HepG2 (cell line): ENCODE results near the gene LZTS2. TPM values are rescaled to one million over a fixed set of nuclear protein-coding genes. Genes with fewer than 3 reads are reported as not detected.

Experiments
- ARNT2 ChIP-seq: sonication (generic); formaldehyde crosslinking; IDR thresholded peaks from 2 replicates; pipeline ENCODE4 v1.8.0; 2022; ENCODE audit warnings: mild to moderate bottlenecking, low read depth, missing genetic modification reagents, moderate library complexity
- CBX1 ChIP-seq: IDR thresholded peaks from one replicate; pipeline ENCODE4 v1.6.1; 2016; ENCODE audit warnings: antibody characterized with exemption, low read depth
- CCDC6 ChIP-seq: sonication (generic); formaldehyde crosslinking; IDR thresholded peaks from 2 replicates; pipeline ENCODE4 v1.8.1; 2022; ENCODE audit warnings: mild to moderate bottlenecking, missing genetic modification reagents, moderate library complexity
- ETV5 ChIP-seq: IDR thresholded peaks from 2 replicates; pipeline ENCODE4 v1.6.1; 2018; ENCODE audit warnings: missing biosample characterization, missing genetic modification reagents, inconsistent platforms, borderline replicate concordance
- GATA4 ChIP-seq: sonication (generic); IDR thresholded peaks from 2 replicates; pipeline ENCODE4 v1.6.1; 2016; ENCODE audit warnings: antibody characterized with exemption, low read depth, borderline replicate concordance
- HDAC2 ChIP-seq: sonication (generic); formaldehyde crosslinking; IDR thresholded peaks from 2 replicates; pipeline ENCODE4 v1.4.0; 2020; ENCODE audit warnings: missing genetic modification reagents
- RARG ChIP-seq: sonication (generic); formaldehyde crosslinking; IDR thresholded peaks from 2 replicates; pipeline ENCODE4 v1.4.0; 2020; ENCODE audit warnings: low read depth, mild to moderate bottlenecking, missing genetic modification reagents
- RFX5 ChIP-seq: IDR thresholded peaks from 2 replicates; pipeline ENCODE4 v1.6.1; 2011; ENCODE audit warnings: low read depth, low read length, improper control_type of control experiment
- SALL1 ChIP-seq: sonication (generic); formaldehyde crosslinking; IDR thresholded peaks from 2 replicates; pipeline ENCODE4 v1.8.0; 2022; ENCODE audit warnings: mild to moderate bottlenecking, missing genetic modification reagents
- SATB2 ChIP-seq: sonication (generic); formaldehyde crosslinking; IDR thresholded peaks from 2 replicates; pipeline ENCODE4 v1.5.0; 2020; ENCODE audit warnings: missing genetic modification reagents
- SOX5 ChIP-seq: IDR thresholded peaks from 2 replicates; pipeline ENCODE4 v1.6.1; 2016; ENCODE audit warnings: borderline replicate concordance
- SP5 ChIP-seq: IDR thresholded peaks from 2 replicates; pipeline ENCODE4 v1.6.1; 2016; ENCODE audit warnings: low read depth, borderline replicate concordance
- SUZ12 ChIP-seq: fragments of 150-350 bp; IDR thresholded peaks from 2 replicates; pipeline ENCODE4 v1.6.1; 2014; ENCODE audit warnings: low read depth, low read length
- TBX3 ChIP-seq: fragments of 450-650 bp; IDR thresholded peaks from 2 replicates; pipeline ENCODE4 v1.6.1; 2017; ENCODE audit warnings: antibody characterized with exemption, mild to moderate bottlenecking, inconsistent platforms, borderline replicate concordance
- ZNF251 ChIP-seq: sonication (generic); formaldehyde crosslinking; IDR thresholded peaks from 2 replicates; pipeline ENCODE4 v1.9.0; 2021; ENCODE audit warnings: mild to moderate bottlenecking, missing genetic modification reagents
- ZNF383 ChIP-seq: sonication (generic); formaldehyde crosslinking; IDR thresholded peaks from 2 replicates; pipeline ENCODE4 v1.4.0; 2020; ENCODE audit warnings: missing genetic modification reagents, mild to moderate bottlenecking, borderline replicate concordance
- ZNF446 ChIP-seq: sonication (generic); formaldehyde crosslinking; IDR thresholded peaks from 2 replicates; pipeline ENCODE4 v1.5.0; 2020; ENCODE audit warnings: mild to moderate bottlenecking, missing genetic modification reagents
- ZNF451 ChIP-seq: sonication (generic); formaldehyde crosslinking; IDR thresholded peaks from 2 replicates; pipeline ENCODE4 v1.5.0; 2020; ENCODE audit warnings: mild to moderate bottlenecking, missing genetic modification reagents
- ZNF567 ChIP-seq: sonication (generic); formaldehyde crosslinking; IDR thresholded peaks from 2 replicates; pipeline ENCODE4 v1.8.1; 2023; ENCODE audit warnings: mild to moderate bottlenecking, missing genetic modification reagents, borderline replicate concordance
- ZNF761 ChIP-seq: sonication (generic); formaldehyde crosslinking; conservative IDR thresholded peaks from 2 replicates; pipeline ENCODE4 v1.4.0; 2020; ENCODE audit warnings: mild to moderate bottlenecking, missing genetic modification reagents
- ZSCAN31 ChIP-seq: sonication (generic); formaldehyde crosslinking; IDR thresholded peaks from 2 replicates; pipeline ENCODE4 v1.5.0; 2020; ENCODE audit warnings: low read depth, mild to moderate bottlenecking, missing genetic modification reagents
- polyA plus RNA-seq, 8 experiments: library from polyadenylated mRNA; depleted of rRNA in 3 of 8; stranded (reverse) in 7 of 8; unstranded in 1 of 8; fragments of >200 nt; fragmentation: Illumina TruSeq in 4 of 8; extraction: Trizol in 4 of 8; gene quantifications; 2 replicates each; pipeline versions ENCODE4 v1.2.1 to v1.2.3, GENCODE V29; 2011 to 2016; ENCODE audit warnings: low read depth in 4 of 8, missing spikeins in 1 of 8, mixed read lengths in 1 of 8; ENCODE audit not compliant: insufficient read depth in 1 of 8
- total RNA-seq, 5 experiments: library from RNA; depleted of rRNA; stranded (reverse); fragments of >200 nt; fragmentation: Illumina TruSeq; extraction: Trizol; gene quantifications; 2 replicates each; pipeline ENCODE4 v1.2.3, GENCODE V29; 2016; ENCODE audit warnings: low read depth in 1 of 5
- TF ChIP-seq, protein P1 (sequence below): IDR thresholded peaks from 2 replicates; pipeline ENCODE4 v1.6.1; 2012; ENCODE audit warnings: inconsistent platforms
- TF ChIP-seq, protein P2 (sequence below): sonication (generic); formaldehyde crosslinking; IDR thresholded peaks from 2 replicates; pipeline ENCODE4 v1.8.0; 2022; ENCODE audit warnings: mild to moderate bottlenecking, missing genetic modification reagents
- TF ChIP-seq, protein P3 (sequence below): fragments of 450-650 bp; IDR thresholded peaks from 2 replicates; pipeline ENCODE4 v1.6.1; 2017; ENCODE audit warnings: mild to moderate bottlenecking
- TF ChIP-seq, protein P4 (sequence below): sonication (generic); formaldehyde crosslinking; IDR thresholded peaks from 2 replicates; pipeline ENCODE4 v1.4.0; 2020; ENCODE audit warnings: missing genetic modification reagents

Gene LZTS2
- total and polyA plus RNA-seq, 2 of the 13 experiments (the other 11 are each of a cell fraction or from before 2014, with no cell fraction given): 43.6 to 65.6 TPM

DNA sequence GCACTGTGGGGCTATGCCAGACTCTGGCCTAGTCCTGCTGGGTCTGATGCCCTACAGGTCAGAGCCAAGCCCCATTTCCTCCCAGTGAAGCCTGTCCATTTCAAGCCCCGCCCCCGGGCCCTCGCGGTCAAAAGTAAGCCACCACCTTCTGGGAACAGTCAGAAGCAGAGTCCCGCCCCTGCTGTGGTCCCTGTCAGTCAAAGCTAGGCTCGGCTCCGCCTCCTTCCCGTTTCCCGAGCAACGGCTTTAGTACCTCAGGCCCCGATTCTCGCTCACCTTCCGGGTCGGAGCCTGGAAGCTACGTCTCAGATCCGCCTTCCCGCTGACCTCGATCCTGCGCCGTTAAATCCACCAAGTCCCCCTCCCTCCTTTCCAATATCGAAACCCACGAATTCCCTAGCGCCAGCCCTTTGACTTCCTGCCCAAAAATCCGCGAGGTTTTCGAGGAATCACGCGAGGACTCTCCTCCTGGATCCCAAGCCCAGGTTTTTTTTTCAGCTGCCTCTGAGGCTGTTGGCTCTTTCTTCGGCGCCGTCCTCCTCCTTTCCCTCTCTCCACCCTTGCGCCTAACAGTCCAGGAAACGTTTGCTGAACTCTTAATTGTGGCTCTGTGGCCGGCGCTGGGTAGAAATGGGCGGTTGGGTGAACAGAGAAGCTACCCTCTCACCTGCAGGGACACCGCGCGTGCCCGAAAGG is 43.2 kb downstream of the LZTS2 start (continued):
- TF ChIP-seq ETV5 (CRISPR knock-in tag) (peak; percentile 22; the same call in 1 of the 2 replicates), GATA4 (peak; percentile 45; the same call in 1 of the 2 replicates), RARG (CRISPR knock-in tag) (no peak), SOX5 (CRISPR knock-in tag) (0 out of 2 replicates have a peak, but pooled peaks have one; percentile 24), ZNF567 (CRISPR knock-in tag) (no peak), ZNF761 (CRISPR knock-in tag) (peak; percentile 20; the same call in 1 of the 2 replicates), RFX5 (no peak), ZNF446 (CRISPR knock-in tag) (no peak), SP5 (CRISPR knock-in tag) (peak; percentile 94), SATB2 (CRISPR knock-in tag) (no peak), ZNF251 (CRISPR knock-in tag) (no peak), SALL1 (CRISPR knock-in tag) (peak; percentile 33; the same call in 1 of the 2 replicates), SUZ12 (no peak), ZNF451 (no peak), CCDC6 (CRISPR knock-in tag) (0 out of 2 replicates have a peak, but pooled peaks have one; percentile 41), CBX1 (no peak), ZNF383 (no peak), TBX3 (no peak), HDAC2 (CRISPR knock-in tag) (0 out of 2 replicates have a peak, but pooled peaks have one; percentile 23), ZSCAN31 (CRISPR knock-in tag) (no peak), ARNT2 (CRISPR knock-in tag) (no peak)
- TF ChIP-seq, protein P1, sequence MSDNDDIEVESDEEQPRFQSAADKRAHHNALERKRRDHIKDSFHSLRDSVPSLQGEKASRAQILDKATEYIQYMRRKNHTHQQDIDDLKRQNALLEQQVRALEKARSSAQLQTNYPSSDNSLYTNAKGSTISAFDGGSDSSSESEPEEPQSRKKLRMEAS: peak; percentile 47; the same call in 1 of the 2 replicates
- TF ChIP-seq, protein P2, sequence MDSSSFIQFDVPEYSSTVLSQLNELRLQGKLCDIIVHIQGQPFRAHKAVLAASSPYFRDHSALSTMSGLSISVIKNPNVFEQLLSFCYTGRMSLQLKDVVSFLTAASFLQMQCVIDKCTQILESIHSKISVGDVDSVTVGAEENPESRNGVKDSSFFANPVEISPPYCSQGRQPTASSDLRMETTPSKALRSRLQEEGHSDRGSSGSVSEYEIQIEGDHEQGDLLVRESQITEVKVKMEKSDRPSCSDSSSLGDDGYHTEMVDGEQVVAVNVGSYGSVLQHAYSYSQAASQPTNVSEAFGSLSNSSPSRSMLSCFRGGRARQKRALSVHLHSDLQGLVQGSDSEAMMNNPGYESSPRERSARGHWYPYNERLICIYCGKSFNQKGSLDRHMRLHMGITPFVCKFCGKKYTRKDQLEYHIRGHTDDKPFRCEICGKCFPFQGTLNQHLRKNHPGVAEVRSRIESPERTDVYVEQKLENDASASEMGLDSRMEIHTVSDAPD (CRISPR knock-in tag): no peak
- TF ChIP-seq, protein P3, sequence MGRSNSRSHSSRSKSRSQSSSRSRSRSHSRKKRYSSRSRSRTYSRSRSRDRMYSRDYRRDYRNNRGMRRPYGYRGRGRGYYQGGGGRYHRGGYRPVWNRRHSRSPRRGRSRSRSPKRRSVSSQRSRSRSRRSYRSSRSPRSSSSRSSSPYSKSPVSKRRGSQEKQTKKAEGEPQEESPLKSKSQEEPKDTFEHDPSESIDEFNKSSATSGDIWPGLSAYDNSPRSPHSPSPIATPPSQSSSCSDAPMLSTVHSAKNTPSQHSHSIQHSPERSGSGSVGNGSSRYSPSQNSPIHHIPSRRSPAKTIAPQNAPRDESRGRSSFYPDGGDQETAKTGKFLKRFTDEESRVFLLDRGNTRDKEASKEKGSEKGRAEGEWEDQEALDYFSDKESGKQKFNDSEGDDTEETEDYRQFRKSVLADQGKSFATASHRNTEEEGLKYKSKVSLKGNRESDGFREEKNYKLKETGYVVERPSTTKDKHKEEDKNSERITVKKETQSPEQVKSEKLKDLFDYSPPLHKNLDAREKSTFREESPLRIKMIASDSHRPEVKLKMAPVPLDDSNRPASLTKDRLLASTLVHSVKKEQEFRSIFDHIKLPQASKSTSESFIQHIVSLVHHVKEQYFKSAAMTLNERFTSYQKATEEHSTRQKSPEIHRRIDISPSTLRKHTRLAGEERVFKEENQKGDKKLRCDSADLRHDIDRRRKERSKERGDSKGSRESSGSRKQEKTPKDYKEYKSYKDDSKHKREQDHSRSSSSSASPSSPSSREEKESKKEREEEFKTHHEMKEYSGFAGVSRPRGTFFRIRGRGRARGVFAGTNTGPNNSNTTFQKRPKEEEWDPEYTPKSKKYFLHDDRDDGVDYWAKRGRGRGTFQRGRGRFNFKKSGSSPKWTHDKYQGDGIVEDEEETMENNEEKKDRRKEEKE: no peak
- TF ChIP-seq, protein P4, sequence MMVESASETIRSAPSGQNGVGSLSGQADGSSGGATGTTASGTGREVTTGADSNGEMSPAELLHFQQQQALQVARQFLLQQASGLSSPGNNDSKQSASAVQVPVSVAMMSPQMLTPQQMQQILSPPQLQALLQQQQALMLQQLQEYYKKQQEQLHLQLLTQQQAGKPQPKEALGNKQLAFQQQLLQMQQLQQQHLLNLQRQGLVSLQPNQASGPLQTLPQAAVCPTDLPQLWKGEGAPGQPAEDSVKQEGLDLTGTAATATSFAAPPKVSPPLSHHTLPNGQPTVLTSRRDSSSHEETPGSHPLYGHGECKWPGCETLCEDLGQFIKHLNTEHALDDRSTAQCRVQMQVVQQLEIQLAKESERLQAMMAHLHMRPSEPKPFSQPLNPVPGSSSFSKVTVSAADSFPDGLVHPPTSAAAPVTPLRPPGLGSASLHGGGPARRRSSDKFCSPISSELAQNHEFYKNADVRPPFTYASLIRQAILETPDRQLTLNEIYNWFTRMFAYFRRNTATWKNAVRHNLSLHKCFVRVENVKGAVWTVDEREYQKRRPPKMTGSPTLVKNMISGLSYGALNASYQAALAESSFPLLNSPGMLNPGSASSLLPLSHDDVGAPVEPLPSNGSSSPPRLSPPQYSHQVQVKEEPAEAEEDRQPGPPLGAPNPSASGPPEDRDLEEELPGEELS (CRISPR knock-in tag): no peak; the same call in 1 of the 2 replicates
